Measurements from ENCODE around the gene SYNDIG1L. TPM values are rescaled to one million over a fixed set of nuclear protein-coding genes. Genes with fewer than 3 reads are reported as not detected.

Gene SYNDIG1L
- total and polyA plus RNA-seq, 2 of the 8 experiments (the other 6 are each of a cell fraction or from before 2014, with no cell fraction given), result 3.0 to 3.2 TPM

DNA sequence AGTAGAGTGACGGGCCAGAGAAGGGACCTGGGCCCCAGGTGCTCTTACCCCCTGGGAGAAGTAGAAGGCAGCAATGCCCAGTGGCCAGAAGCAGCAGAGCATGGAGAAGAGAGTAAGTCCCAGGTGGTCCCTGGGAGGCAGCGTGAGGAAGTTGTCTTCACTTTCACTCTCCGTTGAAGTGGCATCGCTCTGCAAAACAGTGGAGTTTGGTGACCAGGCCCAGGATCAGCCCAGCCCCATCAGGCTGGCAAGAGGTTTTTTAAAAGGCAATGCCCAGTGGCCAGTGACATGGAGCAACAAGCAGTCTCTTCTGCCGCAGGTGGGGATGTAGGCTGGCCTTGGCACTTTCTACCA is 18.2 kb downstream of the SYNDIG1L start:
- no peaks in the 10 kb centered on the region for H3K27me3 ChIP-seq (replicated peaks in 1 of 4; ENCODE audit: control insufficient read depth in 3 of 4, extremely low read depth in 1 of 4, insufficient read depth in 3 of 4, low read length in 3 of 4)
- no peak overlapping the region for H3K9ac ChIP-seq (replicated peaks in 1 of 4; ENCODE audit: extremely low read depth in 1 of 4, low read depth in 3 of 4, low read length in 3 of 4)
- no peaks in the 10 kb centered on the region for H3K9me3 ChIP-seq (ENCODE audit: insufficient read depth in 2 of 2, low read depth in 1 of 2, low read length in 1 of 2)
- no peak overlapping the region for H4K5ac ChIP-seq (ENCODE audit: insufficient read length, low read depth, low read length)
- H2AFZ ChIP-seq (ENCODE audit: low read length), result no peak overlapping the region
- H2BK12ac ChIP-seq (ENCODE audit: low read depth, low read length), result no peak overlapping the region
- H2BK120ac ChIP-seq (replicated peaks; ENCODE audit: low read depth, low read length), result no peak overlapping the region
- no peaks in the 10 kb centered on the region for H3K79me1 ChIP-seq (ENCODE audit: low read depth, low read length)
- H3K23me2 ChIP-seq (ENCODE audit: low read depth, low read length), result no peaks in the 10 kb centered on the region; the same call in 1 of the 2 replicates
- no peak overlapping the region for H3K18ac ChIP-seq (ENCODE audit: extremely low read depth, low read length)
- H2BK20ac ChIP-seq (ENCODE audit: low read length), result no peak overlapping the region; the same call in 1 of the 2 replicates
- no peak overlapping the region for H2BK15ac ChIP-seq (ENCODE audit: low read length)
- H3K4me1 ChIP-seq (replicated peaks in 1 of 4; ENCODE audit: control insufficient read depth in 3 of 4, insufficient read depth in 4 of 4, low read length in 3 of 4), result peaks cover under 1 to 4% (median 4%) of the 10 kb centered on the region in 4 experiments; a peak in 5 of 7 replicates
- FAIRE-seq (no peak), DNase-seq (ENCODE audit: low read depth in 1 of 2, low spot score in 2 of 2) (no peak)
- H4K20me1 ChIP-seq (replicated peaks in 1 of 2; ENCODE audit: control insufficient read depth in 1 of 2, insufficient read depth in 2 of 2, low read length in 2 of 2), result no peaks in the 10 kb centered on the region
- no peak overlapping the region for H3K23ac ChIP-seq (ENCODE audit: insufficient read length)
- WGBS, 2 experiments (ENCODE audit: extremely low coverage in 1 of 2, insufficient coverage in 1 of 2, insufficient read length in 1 of 2, insufficient replicate concordance in 2 of 2, low coverage in 1 of 2, low lambda C conversion rate in 2 of 2, missing lambda C conversion rate in 1 of 2), result 88% methylated on average over 5 of the region's 5 CpGs; no CpG with 5 or more reads in 1 of the 2 experiments
- no peak overlapping the region; the same call in 1 of the 2 replicates for H4K8ac ChIP-seq (ENCODE audit: extremely low read depth, insufficient read depth, low read length)
- H2AK5ac ChIP-seq (ENCODE audit: low read depth, low read length), result no peak overlapping the region
- no peak overlapping the region for H3K27ac ChIP-seq (ENCODE audit: low read depth, low read length)
- no peak overlapping the region for H3K4ac ChIP-seq (replicated peaks; ENCODE audit: insufficient read length, low read depth, low read length)
- H3K14ac ChIP-seq (ENCODE audit: insufficient read length), result no peak overlapping the region
- H2BK5ac ChIP-seq (ENCODE audit: low read depth, low read length), result no peak overlapping the region
- CTCF ChIA-PET (ENCODE audit: partially characterized antibody), result interaction anchor here (1.1 to 2.0 kb wide), 4 partner anchors 21 to 52 kb away, joined by 3 to 6 read pairs (median 4); no protein-coding TSS in a partner anchor
- no peak overlapping the region for H4K91ac ChIP-seq (replicated peaks; ENCODE audit: insufficient read length, low read length)
- no peaks in the 10 kb centered on the region for H3K36me3 ChIP-seq (ENCODE audit: control insufficient read depth in 2 of 4, insufficient read depth in 4 of 4, low read length in 3 of 4)
- H3K79me2 ChIP-seq (ENCODE audit: control insufficient read depth in 1 of 2, insufficient read depth in 2 of 2, low read length in 2 of 2), result no peaks in the 10 kb centered on the region
- no peak overlapping the region for H3K56ac ChIP-seq (replicated peaks; ENCODE audit: insufficient read length, low read depth, low read length)
- H3K4me3 ChIP-seq (ENCODE audit: extremely low read depth in 1 of 4, insufficient read depth in 2 of 4, low read depth in 3 of 4, low read length in 4 of 4), result no peak overlapping the region
- H3K4me2 ChIP-seq (ENCODE audit: insufficient read depth in 1 of 2, low read depth in 2 of 2, low read length in 2 of 2), result no peak overlapping the region
- POLR2A ChIA-PET (ENCODE audit: partially characterized antibody), result no interaction called here
- no peak for TF ChIP-seq KDM4A (IDR thresholded peaks at IDR 0.05; ENCODE audit: low read depth, low read length, severe bottlenecking)
- TF ChIP-seq ASH2L (IDR thresholded peaks at IDR 0.05; ENCODE audit: low read length), result no peak
- no peak for TF ChIP-seq BRCA1 (IDR thresholded peaks at IDR 0.05; ENCODE audit: low read depth, low read length)
- TF ChIP-seq, protein P1, sequence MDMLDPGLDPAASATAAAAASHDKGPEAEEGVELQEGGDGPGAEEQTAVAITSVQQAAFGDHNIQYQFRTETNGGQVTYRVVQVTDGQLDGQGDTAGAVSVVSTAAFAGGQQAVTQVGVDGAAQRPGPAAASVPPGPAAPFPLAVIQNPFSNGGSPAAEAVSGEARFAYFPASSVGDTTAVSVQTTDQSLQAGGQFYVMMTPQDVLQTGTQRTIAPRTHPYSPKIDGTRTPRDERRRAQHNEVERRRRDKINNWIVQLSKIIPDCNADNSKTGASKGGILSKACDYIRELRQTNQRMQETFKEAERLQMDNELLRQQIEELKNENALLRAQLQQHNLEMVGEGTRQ (IDR thresholded peaks at IDR 0.05; ENCODE audit: low read length), result no peak
- TF ChIP-seq CHD1 (IDR thresholded peaks at IDR 0.05; ENCODE audit: low read depth, low read length), result no peak
- TF ChIP-seq POLR2AphosphoS5 (IDR thresholded peaks at IDR 0.05; ENCODE audit: low read depth, low read length), result no peak
- TF ChIP-seq RAD21 (IDR thresholded peaks at IDR 0.05 in 1 of 2, conservative IDR thresholded peaks at IDR 0.05 in 1 of 2; ENCODE audit: low read depth in 2 of 2, low read length in 2 of 2), result no peak
- TF ChIP-seq GTF2F1 (IDR thresholded peaks at IDR 0.05; ENCODE audit: borderline replicate concordance, low read depth, low read length), result no peak
- TF ChIP-seq KDM5A (IDR thresholded peaks at IDR 0.05; ENCODE audit: low read length), result no peak
- TF ChIP-seq EGR1 (IDR thresholded peaks at IDR 0.05; ENCODE audit: borderline replicate concordance, low read depth, low read length), result no peak
- no peak for TF ChIP-seq PHF8 (conservative IDR thresholded peaks at IDR 0.05; ENCODE audit: low read depth, low read length)
- TF ChIP-seq ZNF274 (IDR thresholded peaks at IDR 0.05; ENCODE audit: borderline replicate concordance, extremely low read depth, low read length), result no peak
- no peak for TF ChIP-seq TAF7 (optimal IDR thresholded peaks at IDR 0.05; ENCODE audit: borderline replicate concordance, low read depth, low read length)
- TF ChIP-seq CHD2 (IDR thresholded peaks at IDR 0.05; ENCODE audit: low read length), result no peak

Data from H1 (cell line).